Esophagus muscularis mucosa (tissue), 4 donors: ENCODE data around the gene DIDO1.

Source experiments
- EP300 ChIP-seq: sonication (generic); formaldehyde crosslinking; IDR thresholded peaks from one replicate; pipeline ENCODE4 v1.6.1; 2017; ENCODE audit warnings: antibody characterized with exemption
- POLR2AphosphoS5 ChIP-seq, 2 donors: sonication (generic); formaldehyde crosslinking; IDR thresholded peaks; one replicate each; pipeline ENCODE4 v1.6.1; 2017; ENCODE audit warnings: antibody characterized with exemption in 2 of 2
- TF ChIP-seq, protein P1 (sequence below), 3 experiments: fragments of 200-600 bp in 2 of 3; fragments of 450-650 bp in 1 of 3; sonication (generic) in 2 of 3; IDR thresholded peaks; one replicate each; pipeline ENCODE4 v1.5.1; 2017 to 2019; ENCODE audit warnings: antibody characterized with exemption in 3 of 3, mild to moderate bottlenecking in 2 of 3, moderate library complexity in 1 of 3

DNA sequence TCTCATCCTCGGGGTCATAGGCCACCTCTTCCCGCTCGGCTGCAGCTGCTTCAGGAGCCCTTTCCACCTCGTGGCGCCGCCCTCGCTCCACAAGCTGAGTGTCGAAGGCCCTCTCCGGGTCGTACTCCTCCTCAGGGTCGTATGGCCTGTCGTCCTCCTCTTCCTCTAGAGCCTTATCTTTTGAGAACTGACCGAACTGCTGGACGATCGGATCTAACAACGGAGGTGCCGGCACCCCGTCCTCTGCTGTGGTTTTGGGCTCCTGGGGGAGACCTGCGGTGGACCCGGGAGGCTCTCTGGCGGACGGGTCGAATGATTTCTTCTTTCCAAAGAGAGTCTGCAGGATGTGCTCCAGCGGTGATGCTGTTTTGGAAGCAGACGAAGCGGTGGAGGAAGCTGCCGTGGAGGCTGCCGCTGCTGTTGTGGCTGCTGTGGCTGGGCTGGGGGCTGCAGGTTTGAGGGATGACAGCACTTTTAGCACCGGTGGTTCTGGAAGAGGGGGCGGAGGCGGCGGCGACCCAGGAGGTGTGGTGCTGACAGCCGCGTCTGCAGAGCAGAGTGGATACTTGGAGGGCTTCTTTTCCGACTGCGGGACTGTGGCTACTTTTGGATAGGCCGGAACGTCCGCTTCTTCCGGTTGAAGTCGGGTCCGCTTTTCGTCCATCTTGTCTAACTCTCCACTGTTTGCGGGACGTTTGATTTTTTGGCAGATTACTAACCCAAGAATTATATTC is 44.5 kb downstream of the DIDO1 start:
- TF ChIP-seq, protein P1, sequence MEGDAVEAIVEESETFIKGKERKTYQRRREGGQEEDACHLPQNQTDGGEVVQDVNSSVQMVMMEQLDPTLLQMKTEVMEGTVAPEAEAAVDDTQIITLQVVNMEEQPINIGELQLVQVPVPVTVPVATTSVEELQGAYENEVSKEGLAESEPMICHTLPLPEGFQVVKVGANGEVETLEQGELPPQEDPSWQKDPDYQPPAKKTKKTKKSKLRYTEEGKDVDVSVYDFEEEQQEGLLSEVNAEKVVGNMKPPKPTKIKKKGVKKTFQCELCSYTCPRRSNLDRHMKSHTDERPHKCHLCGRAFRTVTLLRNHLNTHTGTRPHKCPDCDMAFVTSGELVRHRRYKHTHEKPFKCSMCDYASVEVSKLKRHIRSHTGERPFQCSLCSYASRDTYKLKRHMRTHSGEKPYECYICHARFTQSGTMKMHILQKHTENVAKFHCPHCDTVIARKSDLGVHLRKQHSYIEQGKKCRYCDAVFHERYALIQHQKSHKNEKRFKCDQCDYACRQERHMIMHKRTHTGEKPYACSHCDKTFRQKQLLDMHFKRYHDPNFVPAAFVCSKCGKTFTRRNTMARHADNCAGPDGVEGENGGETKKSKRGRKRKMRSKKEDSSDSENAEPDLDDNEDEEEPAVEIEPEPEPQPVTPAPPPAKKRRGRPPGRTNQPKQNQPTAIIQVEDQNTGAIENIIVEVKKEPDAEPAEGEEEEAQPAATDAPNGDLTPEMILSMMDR (IDR thresholded peaks at IDR 0.05) = no peak
- TF ChIP-seq POLR2AphosphoS5 (IDR thresholded peaks at IDR 0.05) (no peak), EP300 (no peak)
